IPS-NIHi7 (cell line): ENCODE results near the gene RIMBP3C.
A peak's percentile ranks its signal among the peaks of the same experiment; 100 is the strongest.
"Not testable (repeated sequence)": the region's sequence is repeated elsewhere in the genome, so short reads cannot be mapped to it uniquely, and the experiment has no call there.

Experiments used
- DNase-seq: peaks from one replicate; pipeline ENCODE4 v3.0.0; 2012; ENCODE audit warnings: mixed read lengths; ENCODE audit errors: extremely low spot score

The RIMBP3C gene

GRCh38 chr22:21551361-21551760 lies at the start of gene RIMBP3C:
Gene RIMBP3C, minus strand, starts transcription at chr22:21551461. Its CDS starts 485 bp downstream, at chr22:21550976.
- not testable (repeated sequence) for DNase-seq

GRCh38 chr22:21599053-21599893 lies 48.0 kb upstream of the RIMBP3C start:
- no peak for DNase-seq

GRCh38 chr22:21598302-21598701 lies 47.0 kb upstream of the RIMBP3C start:
- no peak for DNase-seq

GRCh38 chr22:21596356-21597135 lies 45.3 kb upstream of the RIMBP3C start:
- not testable (repeated sequence) for DNase-seq

GRCh38 chr22:21594865-21595452 lies 43.7 kb upstream of the RIMBP3C start:
- DNase-seq = no peak

GRCh38 chr22:21593406-21594232 lies 42.4 kb upstream of the RIMBP3C start:
- peak; percentile 68 for DNase-seq

GRCh38 chr22:21592422-21592821 lies 41.2 kb upstream of the RIMBP3C start:
- no peak for DNase-seq

GRCh38 chr22:21591695-21592094 lies 40.4 kb upstream of the RIMBP3C start:
- DNase-seq = no peak

GRCh38 chr22:21590809-21591641 lies 39.8 kb upstream of the RIMBP3C start:
- DNase-seq = no peak

- DNase-seq = no peak
Observed at GRCh38 chr22:21589396-21589795, 38.1 kb upstream of the RIMBP3C start.

- DNase-seq = peak; percentile 12
Observed at GRCh38 chr22:21587803-21588611, 36.7 kb upstream of the RIMBP3C start.

- no peak for DNase-seq
Observed at GRCh38 chr22:21585389-21585788, 34.1 kb upstream of the RIMBP3C start.

- no peak for DNase-seq
Observed at GRCh38 chr22:21582801-21583740, 31.8 kb upstream of the RIMBP3C start.

- not testable (repeated sequence) for DNase-seq
Observed at GRCh38 chr22:21581009-21581713, 29.9 kb upstream of the RIMBP3C start.

GRCh38 chr22:21580623-21581007 lies 29.4 kb upstream of the RIMBP3C start:
- DNase-seq = not testable (repeated sequence)

GRCh38 chr22:21579474-21579851 lies 28.2 kb upstream of the RIMBP3C start:
- no peak for DNase-seq

GRCh38 chr22:21573750-21574494 lies 22.7 kb upstream of the RIMBP3C start:
- no peak for DNase-seq
